GM19099 (cell line): ENCODE measurements around the gene GRP.

Experiments used
- POLR2A ChIP-seq: IDR thresholded peaks from 3 replicates; pipeline ENCODE4 v1.6.1; 2011; ENCODE audit warnings: low read depth; ENCODE audit not compliant: insufficient read length; ENCODE audit errors: extremely low read depth

Gene GRP

DNA sequence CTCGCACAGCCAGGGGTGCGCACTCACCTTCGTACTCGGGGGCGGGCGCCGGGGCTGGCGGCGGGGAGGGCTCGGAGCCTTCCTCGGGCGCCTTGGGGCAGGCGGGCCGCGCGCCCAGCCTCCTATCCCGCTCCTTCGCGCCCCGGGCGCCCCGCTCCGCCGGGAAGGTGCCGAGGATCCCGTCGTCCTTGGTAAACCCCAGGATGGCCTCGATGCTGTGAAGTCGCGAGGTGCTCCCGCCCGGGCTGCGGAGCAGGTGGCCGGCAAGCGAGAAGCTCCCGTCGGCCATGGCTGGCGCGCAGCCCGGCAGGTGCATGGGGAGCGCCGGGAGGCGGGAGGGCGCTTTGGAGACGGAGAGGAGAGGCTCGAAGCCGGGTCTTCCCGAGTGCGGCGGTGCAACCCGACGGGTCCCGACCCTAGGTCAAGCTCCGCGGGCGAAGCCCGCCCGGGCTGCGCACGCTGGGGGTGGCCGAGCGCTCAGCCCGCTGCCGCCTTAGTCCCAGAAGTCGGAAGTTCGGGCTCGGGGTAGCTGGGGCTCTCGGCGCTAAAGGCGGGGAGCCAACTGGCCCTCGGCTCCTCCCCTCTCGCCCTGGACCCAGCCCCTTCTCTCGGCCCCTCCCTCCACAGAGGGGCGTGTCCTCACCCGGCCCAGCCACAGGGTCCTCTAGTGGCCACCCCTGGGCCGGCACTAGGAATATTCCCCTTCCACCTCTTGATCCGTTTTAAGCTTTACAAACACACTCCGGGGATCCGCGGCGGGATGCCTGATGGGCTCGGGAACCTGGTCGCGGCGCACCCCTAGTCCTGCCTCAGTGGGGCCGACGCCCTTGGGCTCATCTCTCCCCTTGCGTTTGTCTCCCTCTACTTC is 53.2 kb downstream of the GRP start, which contains the start of gene RAX:
TSS of gene RAX (minus strand) at position 564 of the 868 bp plus-strand sequence. CDS start at position 316, 248 bp downstream.
- TF ChIP-seq POLR2A, result no peak

DNA sequence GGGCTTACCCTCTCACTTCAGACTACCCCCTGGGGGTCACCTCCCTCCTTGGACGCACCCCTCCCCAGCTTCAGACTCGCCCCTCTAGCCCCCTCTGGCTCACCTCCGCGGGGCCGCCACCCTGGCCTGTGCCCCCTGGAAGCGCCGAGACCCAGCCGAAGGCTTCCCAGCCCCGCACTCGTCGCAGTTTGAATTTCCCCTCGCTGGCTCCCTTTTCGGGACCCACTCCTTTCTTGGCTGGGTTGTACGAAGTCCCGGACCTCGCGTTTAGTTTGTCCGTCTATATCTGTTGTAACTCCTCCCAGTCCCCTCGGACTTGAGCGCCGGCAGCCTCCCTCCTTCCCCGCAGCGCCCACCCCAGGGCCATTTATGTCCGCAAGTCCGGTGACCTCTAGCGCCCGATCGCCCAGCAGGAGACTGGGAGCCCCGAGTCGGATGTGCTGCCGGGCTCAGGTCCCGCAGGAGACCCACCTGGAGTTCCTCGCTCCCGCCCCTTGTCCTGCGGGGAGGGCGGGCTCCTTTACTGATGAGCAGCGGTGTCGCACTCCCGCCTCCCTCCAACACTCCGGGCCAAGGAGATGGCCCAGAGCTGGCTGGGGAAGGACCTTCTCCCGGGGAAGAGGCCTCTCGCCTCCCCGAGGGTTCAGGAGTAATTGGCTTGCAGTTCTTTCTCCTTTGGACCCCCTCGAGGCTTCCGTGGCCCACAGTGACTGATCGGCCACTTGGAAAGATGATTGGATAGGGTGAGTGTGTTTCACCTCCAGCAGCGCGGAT is 54.0 kb downstream of the GRP start:
- TF ChIP-seq POLR2A, result no peak

DNA sequence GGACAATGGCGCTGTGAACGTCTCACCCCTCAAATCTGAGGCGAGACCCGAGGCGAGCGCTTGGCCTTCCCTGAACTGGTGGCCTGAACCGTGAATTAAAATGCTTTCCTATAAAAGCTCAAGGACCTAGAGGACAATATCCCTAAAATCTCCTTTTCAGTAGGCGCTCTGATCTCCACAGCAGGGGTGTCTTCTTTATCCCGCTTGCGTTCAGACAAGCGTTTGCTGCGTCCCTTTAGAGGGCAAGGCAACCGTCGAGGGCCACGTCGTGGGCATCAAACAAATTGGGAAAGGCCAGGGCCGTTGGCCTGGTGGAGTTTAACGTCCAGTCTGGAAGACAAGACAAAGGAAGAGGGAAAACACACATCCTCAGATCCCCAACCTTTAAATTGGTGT is 54.6 kb downstream of the GRP start:
- no peak for TF ChIP-seq POLR2A

DNA sequence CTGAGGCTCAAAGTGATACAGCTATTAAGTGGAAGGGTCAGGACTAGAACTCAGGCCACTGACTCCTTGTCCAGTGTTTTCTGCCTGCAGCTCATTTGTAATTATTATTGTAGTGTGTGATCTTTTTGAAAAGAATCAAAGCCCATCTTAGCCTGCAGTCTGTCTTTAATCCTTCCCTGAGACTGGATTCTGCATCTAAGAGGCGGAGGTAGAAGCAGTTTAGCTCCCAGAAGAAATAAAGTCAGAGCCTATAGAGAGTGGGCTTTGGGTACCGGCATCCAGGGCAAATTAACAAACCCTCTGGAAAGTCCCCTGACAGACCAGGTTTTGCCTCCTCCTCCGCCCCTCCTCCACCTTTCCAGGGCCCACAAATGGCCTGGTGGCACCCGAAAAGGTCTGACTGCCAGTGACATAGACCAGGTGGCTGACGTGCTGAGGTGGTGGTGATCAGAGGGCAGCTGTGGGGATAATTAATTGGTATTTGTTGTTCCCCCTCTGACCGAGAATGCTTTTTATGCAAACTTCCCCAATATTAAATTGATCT is 55.5 kb downstream of the GRP start:
- TF ChIP-seq POLR2A, result no peak

DNA sequence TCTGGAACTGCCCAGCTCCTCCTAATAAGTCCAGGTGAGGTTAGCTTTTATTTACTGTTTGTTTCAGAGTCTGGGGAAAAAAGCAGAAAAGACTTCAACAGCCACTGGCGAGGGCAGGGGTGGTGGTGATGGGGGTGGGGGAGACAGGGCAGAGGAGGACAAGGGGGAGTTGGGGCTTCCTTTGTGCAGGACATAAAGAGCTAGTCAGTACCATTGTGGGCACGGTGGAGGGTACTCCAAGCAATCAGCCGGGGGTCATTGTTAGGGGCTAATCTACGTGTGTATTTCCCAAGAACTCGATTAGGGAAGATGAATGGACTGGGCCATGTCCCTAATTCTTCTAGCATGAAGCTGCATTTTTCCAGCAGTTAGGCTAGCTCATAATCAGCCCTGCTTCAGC is 56.1 kb downstream of the GRP start:
- TF ChIP-seq POLR2A, result no peak

DNA sequence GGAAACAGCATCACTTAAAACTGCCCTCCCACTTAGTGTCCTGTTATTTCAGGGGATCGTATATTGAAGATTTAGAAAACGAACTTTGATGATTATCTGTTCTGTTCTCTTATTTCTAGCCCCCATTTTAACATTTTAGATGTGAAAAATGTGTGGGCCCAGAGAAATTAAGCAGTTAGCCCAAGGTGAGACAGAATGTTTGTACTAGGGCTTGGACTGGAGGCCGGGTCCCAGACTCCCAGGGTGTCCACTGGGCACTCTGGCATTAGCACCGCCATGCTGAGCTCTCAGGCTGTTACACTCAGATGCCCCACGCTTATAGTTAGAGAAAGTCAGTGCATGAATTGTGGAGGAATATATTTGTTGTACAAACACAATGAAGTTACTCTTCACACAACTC is 58.8 kb downstream of the GRP start:
- no peak for TF ChIP-seq POLR2A

DNA sequence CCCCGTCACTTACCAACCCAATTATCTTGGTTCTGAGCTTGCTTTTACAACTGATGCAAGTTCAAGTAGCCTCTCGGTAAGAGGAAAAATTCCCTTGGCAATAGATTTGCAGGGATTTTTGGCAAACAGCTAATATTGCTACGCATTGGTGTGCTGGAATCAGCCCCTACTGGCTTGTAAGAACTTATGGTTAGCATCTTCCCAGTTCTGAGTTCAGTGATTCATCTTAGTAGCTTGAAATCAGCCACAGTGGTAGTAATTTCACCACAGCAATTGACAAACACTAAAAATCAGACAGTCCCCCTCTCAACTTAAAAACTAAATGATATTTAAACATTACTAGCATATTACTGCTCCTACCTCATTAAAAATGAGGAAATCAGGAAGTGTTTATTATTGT is 59.2 kb downstream of the GRP start:
- no peak for TF ChIP-seq POLR2A

DNA sequence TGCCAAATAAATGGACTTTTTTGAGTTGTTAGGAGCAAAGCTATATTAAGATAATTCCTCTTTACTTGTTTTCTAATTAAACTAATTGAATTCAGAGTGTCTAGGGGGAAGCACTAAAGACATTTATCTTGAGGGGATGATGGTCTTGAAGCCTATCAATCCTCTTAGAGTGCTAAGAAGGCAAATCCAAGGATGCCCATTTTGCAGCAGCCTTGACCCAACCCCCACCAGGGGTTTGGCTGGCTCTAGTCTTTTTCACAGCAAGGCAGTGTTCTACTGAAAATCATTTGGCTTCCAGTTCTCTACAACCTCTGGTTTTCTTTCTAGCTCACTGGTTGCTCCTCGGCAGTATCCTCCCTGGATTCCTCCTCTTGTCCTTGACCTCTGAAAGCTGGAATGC is 59.8 kb downstream of the GRP start:
- no peak for TF ChIP-seq POLR2A
